GM23338 (cell line): ENCODE data around the gene CHD9. TPM values are rescaled to one million over a fixed set of nuclear protein-coding genes. Genes with fewer than 3 reads are reported as not detected.

Experiments used
- ATAC-seq: fragments of 200-7000 bp; cut with Tn5 transposase; 3 replicates; pipeline ENCODE4 v1.9.1; 2020
- DNase-seq: peaks from one replicate; pipeline ENCODE4 v3.0.0-alpha.2; 2015; ENCODE audit warnings: low spot score
- H2AFZ ChIP-seq: fragments of 200-600 bp; sonication (generic); 2 replicates; pipeline ENCODE4 v1.8.0; 2016; ENCODE audit warnings: antibody characterized with exemption, mild to moderate bottlenecking, moderate library complexity
- H3F3A ChIP-seq: fragments of 200-600 bp; sonication (generic); replicated peaks from 2 replicates; pipeline ENCODE4 v1.8.0; 2017; ENCODE audit warnings: antibody characterized with exemption, mixed run types, low read depth
- H3K27ac ChIP-seq: fragments of 200-600 bp; sonication (generic); 2 replicates; pipeline ENCODE4 v1.6.1; 2016; ENCODE audit warnings: low read depth
- H3K27me3 ChIP-seq: fragments of 200-600 bp; sonication (generic); 2 replicates; pipeline ENCODE4 v1.8.0; 2016; ENCODE audit warnings: mild to moderate bottlenecking, mixed run types, moderate library complexity; ENCODE audit not compliant: insufficient read depth
- H3K36me3 ChIP-seq: fragments of 200-600 bp; sonication (generic); 2 replicates; pipeline ENCODE4 v1.8.0; 2016; ENCODE audit warnings: mild to moderate bottlenecking; ENCODE audit not compliant: insufficient read depth
- H3K4me1 ChIP-seq: fragments of 200-600 bp; sonication (generic); 2 replicates; pipeline ENCODE4 v1.8.0; 2016; ENCODE audit warnings: mild to moderate bottlenecking, moderate library complexity; ENCODE audit not compliant: insufficient read depth
- H3K4me2 ChIP-seq: fragments of 200-600 bp; sonication (generic); 2 replicates; pipeline ENCODE4 v1.7.1; 2017; ENCODE audit warnings: mixed run types
- H3K4me3 ChIP-seq: fragments of 200-600 bp; sonication (generic); 2 replicates; pipeline ENCODE4 v1.6.1; 2016; ENCODE audit warnings: mixed run types
- H3K79me2 ChIP-seq: fragments of 200-600 bp; sonication (generic); replicated peaks from 2 replicates; pipeline ENCODE4 v1.8.0; 2017; ENCODE audit warnings: mild to moderate bottlenecking; ENCODE audit not compliant: insufficient read depth
- H3K9me2 ChIP-seq: fragments of 200-600 bp; sonication (generic); 2 replicates; pipeline ENCODE4 v1.8.0; 2017; ENCODE audit not compliant: insufficient read depth
- H4K20me1 ChIP-seq: fragments of 200-600 bp; sonication (generic); replicated peaks from 2 replicates; pipeline ENCODE4 v1.8.0; 2017; ENCODE audit warnings: mild to moderate bottlenecking; ENCODE audit not compliant: insufficient read depth
- H3K27ac Mint-ChIP-seq: 2 replicates; pipeline ENCODE4 v1.8.0; 2020; ENCODE audit warnings: inconsistent platforms, mild to moderate bottlenecking, moderate library complexity, mixed read lengths
- H3K27me3 Mint-ChIP-seq: 3 replicates; pipeline ENCODE4 v1.8.0; 2022; ENCODE audit warnings: low read depth, mild to moderate bottlenecking, moderate library complexity, mixed read lengths, inconsistent platforms; ENCODE audit not compliant: insufficient read depth, poor library complexity
- H3K36me3 Mint-ChIP-seq: 3 replicates; pipeline ENCODE4 v1.8.0; 2021; ENCODE audit warnings: low read depth, mild to moderate bottlenecking, inconsistent platforms, moderate library complexity, mixed read lengths
- H3K4me1 Mint-ChIP-seq: 3 replicates; pipeline ENCODE4 v1.8.0; 2020; ENCODE audit warnings: mild to moderate bottlenecking, inconsistent platforms, mixed read lengths
- H3K4me3 Mint-ChIP-seq: 3 replicates; pipeline ENCODE4 v1.8.0; 2021; ENCODE audit warnings: moderate library complexity, mild to moderate bottlenecking, inconsistent platforms, mixed read lengths
- H3K9me3 Mint-ChIP-seq: 3 replicates; pipeline ENCODE4 v1.8.0; 2020; ENCODE audit warnings: moderate library complexity, mild to moderate bottlenecking, inconsistent platforms, mixed read lengths
- CREB1 ChIP-seq: fragments of 250-450 bp; sonication (Bioruptor Pico); IDR thresholded peaks from 2 replicates; pipeline ENCODE4 v1.5.0; 2020; ENCODE audit warnings: low read depth, mild to moderate bottlenecking, moderate library complexity
- CTCF ChIP-seq, 2 experiments: fragments of 200-600 bp in 1 of 2; sonication (generic) in 1 of 2; conservative IDR thresholded peaks; 2 replicates each; pipeline versions ENCODE4 v1.5.1 to v1.6.1; 2016 to 2017; ENCODE audit warnings: antibody characterized with exemption in 2 of 2, low read depth in 2 of 2, mild to moderate bottlenecking in 2 of 2, moderate library complexity in 1 of 2
- EZH2 ChIP-seq: fragments of 200-600 bp; sonication (generic); IDR thresholded peaks from one replicate; pipeline ENCODE4 v1.8.0; 2017; ENCODE audit warnings: antibody characterized with exemption, mild to moderate bottlenecking, low read depth; ENCODE audit not compliant: unreplicated experiment
- EZH2phosphoT487 ChIP-seq: fragments of 200-600 bp; sonication (generic); IDR thresholded peaks from one replicate; pipeline ENCODE4 v1.8.1; 2018; ENCODE audit warnings: antibody characterized with exemption; ENCODE audit not compliant: unreplicated experiment
- JUNB ChIP-seq: IDR thresholded peaks from one replicate; pipeline ENCODE4 v1.6.1; 2016; ENCODE audit warnings: antibody characterized with exemption; ENCODE audit not compliant: unreplicated experiment
- NANOG ChIP-seq: IDR thresholded peaks from 2 replicates; pipeline ENCODE4 v1.6.1; 2016; ENCODE audit warnings: antibody characterized with exemption, borderline replicate concordance
- POLR2AphosphoS5 ChIP-seq: IDR thresholded peaks from 2 replicates; pipeline ENCODE4 v1.6.1; 2016; ENCODE audit warnings: antibody characterized with exemption, low read depth
- REST ChIP-seq: IDR thresholded peaks from one replicate; pipeline ENCODE4 v1.6.1; 2018; ENCODE audit warnings: antibody characterized with exemption; ENCODE audit not compliant: unreplicated experiment
- STAT1 ChIP-seq: IDR thresholded peaks from one replicate; pipeline ENCODE4 v1.6.1; 2016; ENCODE audit warnings: antibody characterized with exemption; ENCODE audit not compliant: unreplicated experiment
- ZNF114 ChIP-seq: fragments of 250-450 bp; sonication (Bioruptor Pico); IDR thresholded peaks from 2 replicates; pipeline ENCODE4 v1.5.0; 2020; ENCODE audit warnings: mild to moderate bottlenecking, moderate library complexity
- ZNF331 ChIP-seq: fragments of 250-450 bp; sonication (Bioruptor Pico); IDR thresholded peaks from 2 replicates; pipeline ENCODE4 v1.5.0; 2020; ENCODE audit warnings: low read depth, mild to moderate bottlenecking, moderate library complexity
- ZNF462 ChIP-seq: fragments of 250-450 bp; sonication (Bioruptor Pico); IDR thresholded peaks from 2 replicates; pipeline ENCODE4 v1.5.0; 2020; ENCODE audit warnings: mild to moderate bottlenecking, moderate library complexity
- polyA plus RNA-seq: library from polyadenylated mRNA; unstranded; fragments of >200 nt; fragmentation: Nextera tagmentation; extraction: Ambion mirVana; gene quantifications from 2 replicates; pipeline ENCODE4 v1.2.1, GENCODE V29; 2016
- total RNA-seq: library from RNA; depleted of rRNA; stranded (reverse); fragments of >200 nt; shearing (Covaris generic); gene quantifications from 2 replicates; pipeline ENCODE4 v1.2.3, GENCODE V29; 2014
- TF ChIP-seq, protein P1 (sequence below): IDR thresholded peaks from 2 replicates; pipeline ENCODE4 v1.6.1; 2016; ENCODE audit warnings: antibody characterized with exemption

Gene CHD9
- total and polyA plus RNA-seq, 2 experiments from 2014 or later: 18.8 to 46.6 TPM

DNA sequence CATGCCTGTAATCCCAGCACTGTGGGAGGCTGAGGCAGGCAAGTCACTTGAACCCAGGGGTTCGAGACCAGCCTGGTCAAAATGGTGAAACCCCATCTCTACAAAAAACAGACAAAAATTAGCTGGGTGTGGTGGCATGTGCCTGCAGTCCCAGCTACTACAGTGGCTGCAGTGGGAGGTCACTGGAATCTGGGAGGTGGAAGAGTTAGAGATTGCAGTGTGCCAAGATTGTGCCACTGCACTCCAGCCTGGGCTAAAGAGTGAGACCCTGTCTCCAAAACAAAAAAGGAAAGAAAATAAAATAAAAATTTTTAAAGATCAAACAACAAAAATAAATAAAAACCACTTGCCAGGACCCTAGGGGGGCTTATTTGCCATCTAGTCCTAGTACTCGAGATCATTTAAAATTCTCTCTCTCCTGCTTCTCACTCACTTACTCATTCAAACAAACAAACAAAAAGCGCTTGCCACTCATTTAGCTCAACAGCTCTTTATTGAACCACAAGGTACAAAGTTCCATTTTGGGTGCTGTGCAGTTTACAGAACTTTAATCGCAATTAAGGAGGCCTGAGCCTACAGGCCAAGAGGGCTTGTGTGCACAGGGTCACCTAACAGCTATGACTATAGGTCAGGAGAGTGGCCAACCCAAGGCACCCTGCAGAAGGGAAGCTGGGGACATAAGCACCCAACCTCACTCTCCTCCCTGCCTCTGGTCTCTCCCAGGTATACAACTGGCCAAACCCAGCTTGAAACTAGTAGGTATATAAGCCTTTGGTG lies 6.5 kb upstream of the CHD9 start:
- H3K79me2 ChIP-seq: no peaks in the 10 kb centered on the region
- 0 out of 2 replicates have a peak, but pooled peaks cover 4% of the 10 kb centered on the region for H3K9me2 ChIP-seq
- TF ChIP-seq POLR2AphosphoS5 (no peak), NANOG (no peak), ZNF114 (CRISPR knock-in tag) (no peak), STAT1 (no peak), JUNB (no peak), EZH2 (no peak), CREB1 (CRISPR knock-in tag) (no peak), CTCF (conservative IDR thresholded peaks at IDR 0.05; ENCODE audit: low read depth in 2 of 2) (no peak), ZNF462 (CRISPR knock-in tag) (no peak), REST (no peak), ZNF331 (no peak), EZH2phosphoT487 (no peak)
- TF ChIP-seq, protein P1, sequence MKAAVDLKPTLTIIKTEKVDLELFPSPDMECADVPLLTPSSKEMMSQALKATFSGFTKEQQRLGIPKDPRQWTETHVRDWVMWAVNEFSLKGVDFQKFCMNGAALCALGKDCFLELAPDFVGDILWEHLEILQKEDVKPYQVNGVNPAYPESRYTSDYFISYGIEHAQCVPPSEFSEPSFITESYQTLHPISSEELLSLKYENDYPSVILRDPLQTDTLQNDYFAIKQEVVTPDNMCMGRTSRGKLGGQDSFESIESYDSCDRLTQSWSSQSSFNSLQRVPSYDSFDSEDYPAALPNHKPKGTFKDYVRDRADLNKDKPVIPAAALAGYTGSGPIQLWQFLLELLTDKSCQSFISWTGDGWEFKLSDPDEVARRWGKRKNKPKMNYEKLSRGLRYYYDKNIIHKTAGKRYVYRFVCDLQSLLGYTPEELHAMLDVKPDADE: no peak
- no peaks in the 10 kb centered on the region for H4K20me1 ChIP-seq
- Mint-ChIP-seq H3K4me1 (peaks cover 26% of the 10 kb centered on the region), H3K36me3 (peaks cover 20% of the 10 kb centered on the region; the same call in 2 of the 3 replicates), H3K4me3 (no peak overlapping the region), H3K9me3 (peaks cover 18% of the 10 kb centered on the region), H3K27me3 (peaks cover 8% of the 10 kb centered on the region), H3K27ac (no peak overlapping the region)
- ATAC-seq: no peak
- no peaks in the 10 kb centered on the region for H3F3A ChIP-seq
- H2AFZ ChIP-seq: no peak overlapping the region
- H3K27me3 ChIP-seq: no peaks in the 10 kb centered on the region
- DNase-seq: no peak
- H3K4me3 ChIP-seq: no peak overlapping the region
- H3K4me2 ChIP-seq: no peak overlapping the region
- peaks cover 20% of the 10 kb centered on the region for H3K4me1 ChIP-seq
- no peak overlapping the region for H3K27ac ChIP-seq
- H3K36me3 ChIP-seq: peaks cover 4% of the 10 kb centered on the region; the same call in 1 of the 2 replicates
